Keratinocyte (primary cell): ENCODE measurements around the gene GOLGA2. TPM values are rescaled to one million over a fixed set of nuclear protein-coding genes. Genes with fewer than 3 reads are reported as not detected.

Experiments
- DNase-seq: peaks from one replicate; pipeline ENCODE4 v3.0.0-alpha.2; 2011; ENCODE audit warnings: low read depth, missing footprints, low spot score
- FAIRE-seq: peaks from 2 replicates; lab custom pipeline; 2011; peaks lifted over from hg19 to GRCh38; lab: Jason Lieb, UNC
- H2AFZ ChIP-seq: 2 replicates; pipeline ENCODE4 v1.6.0; 2012; ENCODE audit warnings: low read length, control low read depth, inconsistent platforms; ENCODE audit not compliant: control insufficient read depth
- H3K27ac ChIP-seq: 2 replicates; pipeline ENCODE4 v1.5.1; 2011; ENCODE audit warnings: low read length; ENCODE audit not compliant: control insufficient read depth, insufficient read depth
- H3K27me3 ChIP-seq: 3 replicates; pipeline ENCODE4 v1.6.0; 2011; ENCODE audit warnings: low read length; ENCODE audit not compliant: control insufficient read depth, insufficient read depth; ENCODE audit errors: extremely low read depth
- H3K36me3 ChIP-seq, 2 experiments: 2 replicates in 1 of 2; 3 replicates in 1 of 2; pipeline ENCODE4 v1.5.1; 2011; ENCODE audit warnings: low read length in 2 of 2, mild to moderate bottlenecking in 1 of 2; ENCODE audit not compliant: control insufficient read depth in 2 of 2, insufficient read depth in 2 of 2; ENCODE audit errors: extremely low read depth in 1 of 2
- H3K4me1 ChIP-seq: 3 replicates; pipeline ENCODE4 v1.5.1; 2011; ENCODE audit warnings: low read length; ENCODE audit not compliant: control insufficient read depth, insufficient read depth; ENCODE audit errors: extremely low read depth
- H3K4me2 ChIP-seq: 3 replicates; pipeline ENCODE4 v1.6.0; 2011; ENCODE audit warnings: low read depth, low read length; ENCODE audit not compliant: control insufficient read depth, insufficient read depth; ENCODE audit errors: extremely low read depth
- H3K4me3 ChIP-seq, 3 experiments: fragments of 200-600 bp in 1 of 3; sonication (generic) in 1 of 3; 2 replicates in 2 of 3; 3 replicates in 1 of 3; pipeline ENCODE4 v1.5.1; 2011 to 2016; ENCODE audit warnings: low read length in 3 of 3, mild to moderate bottlenecking in 3 of 3, control low read depth in 2 of 3, inconsistent platforms in 1 of 3, low read depth in 1 of 3, mixed read lengths in 1 of 3, mixed run types in 1 of 3, moderate library complexity in 1 of 3; ENCODE audit not compliant: control insufficient read depth in 2 of 3, insufficient read depth in 2 of 3; ENCODE audit errors: extremely low read depth in 1 of 3
- H3K79me2 ChIP-seq: 2 replicates; pipeline ENCODE4 v1.6.0; 2012; ENCODE audit warnings: low read length; ENCODE audit not compliant: control insufficient read depth, insufficient read depth
- H3K9ac ChIP-seq: 3 replicates; pipeline ENCODE4 v1.6.0; 2011; ENCODE audit warnings: low read length; ENCODE audit not compliant: control insufficient read depth, insufficient read depth; ENCODE audit errors: extremely low read depth
- H3K9me1 ChIP-seq: 3 replicates; pipeline ENCODE4 v1.6.0; 2011; ENCODE audit warnings: low read length; ENCODE audit not compliant: control insufficient read depth, insufficient read depth; ENCODE audit errors: extremely low read depth
- H3K9me3 ChIP-seq: 2 replicates; pipeline ENCODE4 v1.5.1; 2012; ENCODE audit warnings: low read depth, low read length; ENCODE audit not compliant: control insufficient read depth
- H4K20me1 ChIP-seq: 3 replicates; pipeline ENCODE4 v1.6.0; 2011; ENCODE audit warnings: low read length; ENCODE audit not compliant: control insufficient read depth, insufficient read depth; ENCODE audit errors: extremely low read depth
- EZH2 ChIP-seq: IDR thresholded peaks from one replicate; pipeline ENCODE4 v1.6.1; 2012; ENCODE audit warnings: inconsistent platforms, mild to moderate bottlenecking, low read length, moderate library complexity
- dilution Hi-C: fragments of 300-500 bp; cut with MboI; formaldehyde crosslinking; loops from one replicate; pipeline ENCODE4 v1.7.0; 2020; ENCODE audit warnings: low sequenced_read_pairs; ENCODE audit not compliant: extremely low pct_ligation_motif_present
- polyA plus RNA-seq, 5 experiments: library from polyadenylated mRNA; depleted of rRNA in 3 of 5; stranded (reverse) in 3 of 5; stranded (forward) in 1 of 5; unstranded in 1 of 5; fragments of >200 nt; gene quantifications; 1 replicate in 1 of 5; 2 replicates in 3 of 5; 3 replicates in 1 of 5; pipeline versions ENCODE4 v1.2.1 to v1.2.3, GENCODE V29; 2011 to 2012; ENCODE audit warnings: missing spikeins in 2 of 5, low read depth in 1 of 5, low replicate concordance in 1 of 5
- TF ChIP-seq, protein P1 (sequence below), 3 experiments: IDR thresholded peaks in 1 of 3; conservative IDR thresholded peaks in 1 of 3; optimal IDR thresholded peaks in 1 of 3; 2 replicates in 2 of 3; 3 replicates in 1 of 3; pipeline versions ENCODE3 to v1.5.1; 2011; ENCODE audit warnings: low read length in 3 of 3, mild to moderate bottlenecking in 3 of 3, moderate library complexity in 2 of 3, control low read depth in 1 of 3, inconsistent platforms in 1 of 3; ENCODE audit not compliant: insufficient read depth in 2 of 3; ENCODE audit errors: extremely low read depth in 1 of 3

The GOLGA2 gene
- polyA plus RNA-seq, 1 donor (not counting 4 experiments of a cell fraction or from before 2014, with no cell fraction given): 41.6 TPM

DNA sequence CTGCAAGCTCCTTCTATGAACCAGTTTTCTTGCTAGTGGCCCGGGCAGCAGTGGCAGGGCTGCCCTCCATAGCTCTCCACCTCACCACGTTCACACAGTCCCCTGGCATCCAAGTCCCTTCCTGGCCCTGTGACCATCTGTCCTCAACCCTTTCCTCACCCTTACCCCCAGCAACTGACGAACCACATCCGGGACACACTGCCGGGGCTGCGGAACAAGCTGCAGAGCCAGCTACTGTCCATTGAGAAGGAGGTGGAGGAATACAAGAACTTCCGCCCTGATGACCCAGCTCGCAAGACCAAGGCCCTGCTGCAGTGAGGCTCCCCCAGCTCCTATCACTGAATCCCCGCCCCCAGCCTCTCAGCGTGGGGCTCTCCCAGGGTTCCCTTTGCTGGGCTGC is 53.8 kb downstream of the GOLGA2 start:
- Histone ChIP-seq H2AFZ (no peak overlapping the region), H3K4me3 (no peak overlapping the region), H3K9me3 (no peaks in the 10 kb centered on the region), H3K36me3 (no peaks in the 10 kb centered on the region), H3K79me2 (no peaks in the 10 kb centered on the region), H3K9me1 (no peaks in the 10 kb centered on the region), H3K27ac (no peak overlapping the region), H3K4me2 (no peak overlapping the region), H4K20me1 (no peaks in the 10 kb centered on the region), H3K27me3 (peaks cover 5% of the 10 kb centered on the region), H3K9ac (no peak overlapping the region), H3K4me1 (peaks cover 8% of the 10 kb centered on the region)
- no peak for FAIRE-seq
- TF ChIP-seq, protein P1, sequence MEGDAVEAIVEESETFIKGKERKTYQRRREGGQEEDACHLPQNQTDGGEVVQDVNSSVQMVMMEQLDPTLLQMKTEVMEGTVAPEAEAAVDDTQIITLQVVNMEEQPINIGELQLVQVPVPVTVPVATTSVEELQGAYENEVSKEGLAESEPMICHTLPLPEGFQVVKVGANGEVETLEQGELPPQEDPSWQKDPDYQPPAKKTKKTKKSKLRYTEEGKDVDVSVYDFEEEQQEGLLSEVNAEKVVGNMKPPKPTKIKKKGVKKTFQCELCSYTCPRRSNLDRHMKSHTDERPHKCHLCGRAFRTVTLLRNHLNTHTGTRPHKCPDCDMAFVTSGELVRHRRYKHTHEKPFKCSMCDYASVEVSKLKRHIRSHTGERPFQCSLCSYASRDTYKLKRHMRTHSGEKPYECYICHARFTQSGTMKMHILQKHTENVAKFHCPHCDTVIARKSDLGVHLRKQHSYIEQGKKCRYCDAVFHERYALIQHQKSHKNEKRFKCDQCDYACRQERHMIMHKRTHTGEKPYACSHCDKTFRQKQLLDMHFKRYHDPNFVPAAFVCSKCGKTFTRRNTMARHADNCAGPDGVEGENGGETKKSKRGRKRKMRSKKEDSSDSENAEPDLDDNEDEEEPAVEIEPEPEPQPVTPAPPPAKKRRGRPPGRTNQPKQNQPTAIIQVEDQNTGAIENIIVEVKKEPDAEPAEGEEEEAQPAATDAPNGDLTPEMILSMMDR (optimal IDR thresholded peaks at IDR 0.05 in 1 of 3, IDR thresholded peaks at IDR 0.05 in 1 of 3, conservative IDR thresholded peaks at IDR 0.05 in 1 of 3; ENCODE audit: extremely low read depth in 1 of 3, insufficient read depth in 2 of 3, low read length in 3 of 3): no peak
- no peak for TF ChIP-seq EZH2
- DNase-seq: no peak
- dilution Hi-C loops: no loop called here

DNA sequence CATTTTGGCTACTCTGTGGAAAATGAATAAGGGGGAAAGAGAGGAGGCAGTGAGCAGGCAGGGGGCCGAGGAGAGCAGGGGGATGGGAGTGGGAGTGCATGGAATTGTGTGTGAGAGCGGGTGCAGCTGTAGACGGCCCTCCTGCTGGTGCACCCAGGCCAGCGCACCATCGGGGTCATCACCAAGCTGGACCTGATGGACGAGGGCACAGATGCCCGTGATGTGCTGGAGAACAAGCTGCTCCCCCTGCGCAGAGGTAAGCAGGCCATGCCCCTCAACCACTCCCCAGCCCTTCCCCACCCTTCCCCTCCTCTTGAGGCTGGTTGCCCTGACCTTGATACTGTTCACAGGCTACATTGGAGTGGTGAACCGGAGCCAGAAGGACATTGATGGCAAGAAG is 56.0 kb downstream of the GOLGA2 start:
- H3K9ac ChIP-seq: no peak overlapping the region
- dilution Hi-C loops: no loop called here
- H3K79me2 ChIP-seq: no peaks in the 10 kb centered on the region
- FAIRE-seq (no peak), DNase-seq (no peak)
- H3K4me1 ChIP-seq: peaks cover 8% of the 10 kb centered on the region
- no peaks in the 10 kb centered on the region for H3K9me1 ChIP-seq
- no peak overlapping the region for H2AFZ ChIP-seq
- no peak overlapping the region for H3K27ac ChIP-seq
- H3K9me3 ChIP-seq: no peaks in the 10 kb centered on the region
- H3K27me3 ChIP-seq: no peaks in the 10 kb centered on the region
- no peak overlapping the region for H3K4me3 ChIP-seq
- no peaks in the 10 kb centered on the region for H3K36me3 ChIP-seq
- no peak for TF ChIP-seq EZH2
- TF ChIP-seq, protein P1 (optimal IDR thresholded peaks at IDR 0.05 in 1 of 3, IDR thresholded peaks at IDR 0.05 in 1 of 3, conservative IDR thresholded peaks at IDR 0.05 in 1 of 3; ENCODE audit: extremely low read depth in 1 of 3, insufficient read depth in 2 of 3, low read length in 3 of 3): no peak
- no peaks in the 10 kb centered on the region for H4K20me1 ChIP-seq
- H3K4me2 ChIP-seq: no peak overlapping the region
